GM18526 (cell line): ENCODE measurements around the gene CARS2.
A peak's percentile ranks its signal among the peaks of the same experiment; 100 is the strongest.

Experiments
- POLR2A ChIP-seq: IDR thresholded peaks from 3 replicates; pipeline ENCODE4 v1.6.1; 2011; ENCODE audit not compliant: insufficient read length; ENCODE audit errors: extremely low read depth

The CARS2 gene

DNA sequence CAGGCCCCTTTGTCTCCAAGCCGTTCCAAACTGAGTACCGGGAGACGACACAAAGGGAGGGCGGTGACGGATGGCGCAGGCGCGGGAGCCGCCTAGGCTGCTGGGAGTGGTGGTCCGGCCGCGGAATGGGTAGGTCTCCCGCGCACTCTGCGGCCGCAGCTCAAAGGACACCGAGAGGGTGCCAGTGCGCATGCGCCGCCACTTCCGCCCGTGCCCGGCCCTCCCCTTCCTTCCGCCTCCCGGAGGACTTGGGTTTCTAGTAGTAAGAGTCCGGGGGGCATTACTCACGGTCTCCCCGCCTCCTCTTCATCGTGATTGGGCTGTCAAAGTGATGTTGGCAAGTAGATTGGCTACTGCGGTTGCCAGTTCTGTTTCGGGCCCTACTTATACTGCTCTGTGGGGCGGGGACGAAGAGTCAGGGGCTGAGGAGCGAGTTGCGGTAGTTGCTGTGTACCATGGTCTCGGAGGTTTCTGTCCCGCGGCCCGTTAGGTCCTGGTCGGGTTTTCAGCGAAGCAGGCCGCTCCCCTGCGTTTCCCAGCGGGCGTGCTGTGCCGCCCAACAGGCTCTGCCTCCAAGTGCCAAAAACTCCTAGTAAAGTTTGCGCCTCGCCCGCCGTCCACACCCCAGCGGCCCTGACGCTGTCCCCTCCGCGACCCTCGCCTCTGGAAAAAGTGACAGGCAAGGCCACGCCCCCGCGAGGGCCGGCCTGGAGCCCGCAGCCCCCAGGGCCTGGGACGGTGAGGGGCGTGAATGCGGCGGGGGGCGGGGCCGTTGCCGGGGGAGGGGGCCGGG, 7.1 kb upstream of the CARS2 start:
- TF ChIP-seq POLR2A = peak; percentile 99

DNA sequence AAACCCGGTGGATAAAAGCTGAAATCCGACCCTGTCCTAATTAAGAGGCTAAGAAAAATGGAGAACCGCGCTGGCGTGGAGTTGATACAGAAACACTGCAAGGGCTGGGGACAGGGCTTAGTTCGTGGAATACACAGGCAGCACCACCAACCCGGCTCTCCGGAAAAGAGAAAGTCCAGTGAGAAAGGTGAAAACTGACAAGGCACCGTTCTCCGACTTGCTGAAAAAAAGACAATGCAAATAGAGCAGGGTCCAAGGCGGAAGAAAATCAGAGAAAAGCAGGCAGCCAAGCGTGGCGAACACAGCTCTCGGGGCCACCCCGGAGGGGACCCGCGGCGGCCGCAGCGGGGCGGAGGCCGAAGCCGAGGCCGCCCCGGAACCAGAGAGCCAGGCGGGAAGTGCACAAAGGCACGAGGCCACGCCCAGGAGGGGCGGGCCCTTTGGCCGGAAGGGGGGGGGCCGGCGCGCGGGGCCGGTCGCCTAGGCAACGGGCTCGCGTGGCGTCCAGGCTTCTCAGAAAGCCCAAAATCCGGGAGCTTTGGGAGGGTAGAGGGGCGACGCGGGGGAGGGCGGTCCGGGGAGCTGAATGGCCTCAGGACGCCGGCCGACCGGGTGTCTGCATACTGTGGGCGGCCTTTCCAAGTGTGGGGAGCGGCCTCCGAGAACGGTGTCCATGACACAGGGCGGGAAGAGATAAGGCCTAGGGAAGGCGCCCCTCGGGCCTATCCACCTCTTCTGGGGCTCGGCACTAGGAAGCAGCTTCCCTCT, 6.3 kb upstream of the CARS2 start:
- peak; percentile 67 for TF ChIP-seq POLR2A

DNA sequence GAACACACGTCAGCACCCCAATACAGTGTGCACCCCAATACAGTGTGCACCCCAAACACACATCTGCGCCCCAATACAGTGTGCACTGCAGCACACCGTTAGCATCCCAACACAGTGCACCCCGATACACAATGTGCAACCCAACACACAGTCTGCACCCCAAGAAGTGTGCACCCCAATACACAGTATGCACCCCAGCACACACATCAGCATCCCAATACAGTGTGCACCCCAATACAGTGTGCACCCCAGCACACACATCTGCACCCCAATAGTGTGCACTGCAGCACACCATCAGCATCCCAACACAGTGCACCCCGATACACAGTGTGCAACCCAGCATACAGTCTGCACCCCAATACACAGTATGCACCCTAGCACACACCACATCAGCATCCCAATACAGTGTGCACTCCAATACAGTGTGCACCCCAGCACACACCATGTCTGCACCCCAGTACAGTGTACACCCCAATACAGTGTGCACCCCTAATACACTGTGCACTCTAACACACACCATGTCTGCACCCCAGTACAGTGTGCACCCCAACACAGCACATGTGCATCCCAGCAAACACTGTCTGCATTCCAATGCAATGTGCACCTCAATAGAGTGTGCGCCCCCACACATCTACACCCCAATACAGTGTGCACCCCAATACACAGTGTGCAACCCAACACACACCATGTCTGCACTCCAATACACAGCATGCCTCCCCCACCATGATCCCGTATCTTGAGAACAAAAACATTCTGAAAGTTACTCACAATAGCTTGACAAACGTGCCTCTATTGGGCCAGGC, 855 bp upstream of the CARS2 start:
- TF ChIP-seq POLR2A = no peak

DNA sequence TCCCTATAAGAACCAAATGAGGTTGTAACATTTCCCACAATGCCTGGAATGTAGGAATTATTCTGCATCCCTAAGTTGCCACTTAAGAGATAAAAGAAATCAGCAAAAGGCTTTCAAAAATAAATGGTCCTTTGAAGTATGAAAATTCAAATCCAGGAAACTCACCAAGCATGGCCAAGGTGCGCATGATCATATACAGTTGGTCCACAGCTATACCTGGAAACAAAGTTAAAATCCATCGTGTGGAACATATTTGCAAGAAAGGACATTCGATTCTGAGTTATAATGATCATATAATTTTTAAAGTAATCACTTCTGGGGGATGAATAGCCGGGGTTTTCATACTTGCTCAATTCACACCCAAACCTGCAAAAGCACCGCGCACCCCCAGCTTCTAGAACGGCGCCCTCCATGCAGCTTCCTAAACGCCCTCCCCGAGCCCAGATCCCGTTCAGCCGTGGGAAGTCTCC, 525 bp downstream of the CARS2 start:
- TF ChIP-seq POLR2A = no peak

DNA sequence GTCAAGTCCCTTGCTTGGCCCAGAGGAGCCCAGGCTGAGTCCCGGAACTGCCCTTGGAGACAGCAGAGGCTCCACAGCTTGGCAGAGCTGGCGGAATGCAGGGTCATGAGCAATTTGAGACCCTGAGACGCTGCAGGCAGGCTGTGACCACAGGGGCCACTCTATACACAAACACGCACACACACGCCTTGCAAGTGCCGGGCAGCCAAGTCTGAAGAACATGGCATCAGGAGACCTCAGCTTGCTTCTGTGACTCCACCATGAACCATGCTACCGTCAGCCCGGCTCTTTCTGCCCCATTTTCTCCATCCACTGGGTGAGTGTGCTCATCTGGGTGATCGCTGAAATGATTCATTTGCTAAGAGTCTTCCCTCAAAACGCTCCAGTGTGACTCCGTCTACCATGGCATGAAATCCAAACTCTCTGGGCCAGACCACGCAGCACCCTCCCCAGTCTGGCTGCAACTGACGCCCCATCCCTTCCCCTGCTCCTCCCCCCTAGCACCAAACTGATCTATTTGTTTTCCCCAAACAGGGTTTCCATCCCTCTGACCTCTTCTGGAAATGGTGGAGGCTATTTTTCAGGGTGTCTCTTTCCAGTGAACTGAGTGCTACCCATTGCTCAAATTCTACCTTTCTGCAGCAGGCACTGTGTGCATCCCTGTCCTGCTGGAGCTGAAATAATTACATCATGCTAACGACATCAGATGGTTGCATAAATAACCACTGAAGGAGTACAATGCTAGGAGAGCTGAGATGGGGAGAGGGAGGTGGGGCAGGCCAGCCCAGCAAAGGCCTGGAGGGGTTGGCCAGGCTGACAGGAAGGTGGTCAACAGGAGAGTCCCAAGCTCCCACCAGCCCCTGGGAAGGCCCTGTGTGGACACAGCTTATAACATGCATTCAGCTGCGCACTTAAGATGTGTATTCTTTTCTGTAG, 3.1 kb downstream of the CARS2 start:
- no peak for TF ChIP-seq POLR2A

DNA sequence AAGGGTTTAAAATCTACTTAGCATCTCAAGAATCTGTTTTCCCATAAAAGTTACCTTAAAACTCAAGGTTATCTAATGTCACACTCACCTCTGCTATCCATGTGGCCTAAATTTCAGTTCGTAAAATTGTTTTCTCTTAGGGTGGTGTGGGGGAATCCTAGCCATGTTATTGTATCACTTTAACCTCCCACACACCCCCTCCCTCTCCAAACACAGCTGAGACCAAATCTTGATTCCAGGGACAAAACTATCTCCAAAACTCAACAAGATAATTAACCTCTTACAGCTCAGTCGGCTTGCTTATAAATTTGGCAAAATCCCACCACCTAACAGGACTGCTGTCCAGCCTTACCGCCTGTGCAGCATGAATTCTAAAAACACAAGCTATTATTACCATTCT, 3.8 kb downstream of the CARS2 start:
- TF ChIP-seq POLR2A = no peak

DNA sequence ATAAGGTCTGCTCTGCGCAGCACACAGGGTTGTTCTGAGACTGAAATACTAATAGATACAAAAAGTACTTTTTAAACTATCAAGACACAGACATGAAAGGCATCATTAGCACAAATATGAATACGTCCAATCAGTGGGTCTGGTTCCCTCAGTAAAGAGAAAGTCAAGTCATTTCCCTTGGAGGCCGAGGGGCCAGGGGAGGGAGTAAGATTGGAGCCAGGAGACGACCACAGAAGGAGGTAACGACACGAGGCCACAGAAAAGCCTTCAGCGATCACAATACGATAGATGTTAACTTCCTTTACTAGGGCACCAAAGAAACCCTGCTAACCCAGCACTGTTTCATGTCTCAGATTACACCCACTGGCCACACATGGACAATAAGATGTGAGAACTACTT, 5.3 kb downstream of the CARS2 start:
- no peak for TF ChIP-seq POLR2A

DNA sequence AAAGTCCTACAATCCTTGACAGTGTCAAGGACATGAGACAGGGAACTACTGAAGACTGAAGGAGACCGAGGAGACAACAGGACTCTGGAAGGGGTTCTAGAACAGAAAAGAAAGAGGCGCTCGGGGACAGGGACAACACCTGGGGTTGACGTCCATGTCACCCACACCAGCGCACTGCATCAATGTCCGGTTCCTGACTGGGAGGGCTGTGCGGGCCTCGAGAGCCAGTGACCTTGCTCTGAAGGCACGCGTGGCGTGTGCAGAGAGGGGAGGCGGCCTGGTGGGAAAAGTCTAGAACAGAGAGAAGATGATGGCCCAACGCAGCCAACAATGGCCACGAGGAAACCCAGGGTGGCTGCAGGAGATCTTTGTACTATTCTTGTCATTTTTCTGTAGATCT, 5.7 kb downstream of the CARS2 start:
- TF ChIP-seq POLR2A = no peak

DNA sequence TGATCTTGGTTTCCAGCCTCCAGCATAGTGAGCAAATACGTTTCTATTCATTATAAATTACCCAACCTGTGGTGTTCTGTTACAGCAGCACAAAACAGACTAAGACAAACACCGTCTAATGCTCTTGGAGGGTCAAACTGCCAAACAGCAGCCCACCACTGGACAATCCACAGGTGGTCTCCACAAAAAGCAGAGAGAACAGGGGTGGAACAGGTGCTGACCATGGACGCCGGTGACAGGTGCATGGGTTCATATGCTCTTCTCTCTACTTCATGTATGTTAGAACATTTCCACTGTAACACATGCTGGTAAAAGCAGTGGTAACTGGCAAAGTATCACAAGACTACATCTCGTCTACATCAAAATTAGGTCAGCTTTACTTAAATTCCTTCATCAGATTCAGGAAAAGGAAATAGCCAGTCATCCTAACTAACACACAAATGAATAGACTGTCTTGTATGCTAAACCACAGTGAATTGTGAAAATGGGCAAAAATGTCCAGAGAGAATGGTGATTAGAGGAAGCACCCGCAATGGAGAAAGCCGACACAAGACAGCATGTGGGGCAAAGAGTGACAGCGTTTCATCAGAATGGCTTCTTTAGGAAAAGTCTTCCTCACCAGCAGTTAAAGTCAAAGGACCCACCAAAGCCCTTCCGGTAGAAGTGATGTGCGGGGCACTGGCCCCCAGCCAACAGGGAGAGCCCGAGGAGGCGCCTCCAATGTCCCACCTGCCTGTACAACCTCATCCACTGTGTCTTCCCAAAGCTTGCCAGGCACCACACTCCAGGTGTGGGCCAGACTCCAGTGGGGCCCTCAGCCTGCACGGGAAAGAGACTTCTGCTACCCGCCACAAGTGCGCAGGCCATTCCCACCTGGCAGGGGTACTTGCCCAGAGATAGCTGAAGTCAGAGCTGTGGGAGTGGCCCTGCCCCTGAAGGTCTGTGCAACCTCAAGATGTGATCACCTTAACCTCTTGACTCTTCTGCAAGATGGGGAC, 6.5 kb downstream of the CARS2 start:
- TF ChIP-seq POLR2A = no peak

DNA sequence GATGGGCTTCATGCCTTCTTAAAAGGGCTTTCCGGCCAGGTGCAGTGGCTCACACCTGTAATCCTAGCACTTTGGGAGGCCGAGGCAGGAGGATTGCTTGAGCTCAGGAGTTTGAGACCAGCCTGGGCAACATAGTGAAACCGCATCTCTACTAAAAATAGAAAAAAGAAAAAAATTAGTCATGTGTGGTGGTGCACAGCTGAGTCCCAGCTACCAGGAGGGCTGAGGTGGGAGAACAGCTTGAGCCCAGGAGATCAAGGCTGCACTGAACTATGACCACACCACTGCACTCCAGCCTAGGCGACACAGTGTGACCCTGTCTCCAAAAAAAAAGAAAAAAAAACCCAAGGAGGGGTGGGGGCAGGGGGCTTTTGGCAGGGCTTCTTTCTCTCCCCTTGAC, 7.2 kb downstream of the CARS2 start:
- no peak for TF ChIP-seq POLR2A

DNA sequence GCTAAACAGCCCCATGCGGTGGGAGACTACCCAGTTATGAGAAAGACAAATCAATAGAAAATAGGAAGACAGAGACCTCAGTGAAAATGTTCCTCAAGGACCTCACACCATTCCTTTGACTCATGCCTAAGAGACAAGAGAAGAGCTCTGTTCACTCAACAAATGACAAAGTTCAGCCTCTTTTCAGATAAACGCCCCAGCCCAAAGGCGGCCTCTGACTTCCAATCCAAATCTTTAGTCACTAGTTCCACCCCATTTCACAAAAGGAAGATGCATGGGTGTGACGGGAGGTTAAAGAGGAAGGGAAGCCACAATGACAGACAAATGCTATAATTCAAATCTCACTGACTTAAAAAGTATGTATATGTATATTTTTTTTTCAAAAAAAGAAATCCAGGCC, 8.1 kb downstream of the CARS2 start:
- no peak for TF ChIP-seq POLR2A

DNA sequence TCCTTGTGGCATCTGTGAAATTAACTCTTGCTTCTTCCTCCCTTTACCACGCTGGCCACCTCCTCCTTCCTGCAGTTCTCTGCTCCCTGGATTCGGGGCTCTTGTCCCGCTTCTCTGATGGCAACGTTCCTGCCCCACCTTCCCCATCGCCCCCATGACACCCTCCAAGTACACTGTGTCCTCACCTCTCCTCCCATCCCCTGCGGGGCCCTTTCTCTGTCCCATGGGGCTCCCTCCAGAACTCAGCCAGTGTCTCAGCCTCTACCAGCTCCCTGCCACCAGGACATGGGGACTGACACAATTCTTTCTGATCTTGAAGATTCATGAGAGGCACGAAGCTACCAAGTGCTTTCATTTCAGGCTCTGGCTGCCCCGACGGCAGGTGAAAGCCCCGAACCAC, 9.1 kb downstream of the CARS2 start:
- no peak for TF ChIP-seq POLR2A

DNA sequence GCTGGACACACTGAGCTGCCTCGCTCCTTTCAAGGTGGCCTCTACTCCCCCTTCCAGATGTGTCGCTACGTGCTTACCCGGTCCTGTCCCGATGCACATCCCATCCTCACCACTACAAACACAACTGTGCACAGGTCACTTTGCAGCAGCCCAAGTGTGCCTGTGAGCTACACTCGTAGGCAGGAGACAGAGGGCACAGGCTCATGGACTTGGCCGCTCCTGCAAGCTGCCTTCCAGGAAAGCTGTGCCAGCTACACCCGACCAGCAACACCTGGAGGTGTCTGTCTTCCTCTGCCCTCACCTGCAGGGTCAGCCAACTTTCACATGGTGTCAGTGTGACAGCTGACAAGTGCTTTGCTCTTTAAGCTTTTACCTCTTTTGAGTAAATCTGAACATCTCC, 15.4 kb downstream of the CARS2 start:
- no peak for TF ChIP-seq POLR2A
